SW480 (cell line): ENCODE results near the gene PRELID2.
"Not testable (repeated sequence)": the region's sequence is repeated elsewhere in the genome, so short reads cannot be mapped to it uniquely, and the experiment has no call there.

Source experiments
- DNase-seq: peaks from one replicate; pipeline ENCODE4 v3.0.0-alpha.2; 2016; ENCODE audit warnings: low spot score

Gene PRELID2

GRCh38 chr5:145743396-145744061 lies 91.6 kb downstream of the PRELID2 start:
- no peak for DNase-seq

DNA sequence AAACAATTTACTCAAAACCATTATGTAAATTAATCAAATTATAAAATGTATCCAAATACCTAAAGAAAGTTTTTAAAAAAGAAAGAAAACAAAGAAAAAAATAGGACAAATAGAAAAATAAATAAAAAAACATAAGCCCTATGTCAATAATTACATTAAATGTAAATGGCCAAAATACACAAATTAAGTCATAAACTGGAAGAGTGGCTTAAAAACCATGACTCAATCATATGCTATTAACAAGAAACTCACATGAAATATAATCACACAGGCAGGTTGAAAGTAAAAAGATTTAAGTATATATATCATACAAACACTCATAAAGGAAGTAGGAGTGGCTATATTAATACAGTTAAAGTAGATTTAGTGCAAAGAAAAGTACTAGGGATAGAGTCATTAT lies 95.3 kb downstream of the PRELID2 start:
- DNase-seq = no peak

DNA sequence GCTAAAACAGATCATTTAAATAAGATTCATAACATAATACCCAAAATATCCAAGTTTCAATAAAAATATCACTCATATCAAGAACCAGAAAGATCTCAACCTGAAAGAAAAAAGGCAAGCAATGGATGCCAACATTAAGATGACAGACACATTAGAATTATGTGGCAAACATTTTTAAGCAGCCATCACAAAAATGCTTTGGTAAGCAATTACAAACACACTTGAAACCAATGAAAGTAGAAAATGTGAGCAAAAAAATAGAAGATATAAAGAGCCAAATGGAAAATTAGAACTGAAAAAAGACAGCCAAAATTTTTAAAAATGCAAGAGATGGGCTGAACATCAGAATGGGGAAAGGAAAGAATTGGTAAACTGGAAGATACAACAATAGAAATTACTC lies 96.9 kb downstream of the PRELID2 start:
- DNase-seq = no peak

DNA sequence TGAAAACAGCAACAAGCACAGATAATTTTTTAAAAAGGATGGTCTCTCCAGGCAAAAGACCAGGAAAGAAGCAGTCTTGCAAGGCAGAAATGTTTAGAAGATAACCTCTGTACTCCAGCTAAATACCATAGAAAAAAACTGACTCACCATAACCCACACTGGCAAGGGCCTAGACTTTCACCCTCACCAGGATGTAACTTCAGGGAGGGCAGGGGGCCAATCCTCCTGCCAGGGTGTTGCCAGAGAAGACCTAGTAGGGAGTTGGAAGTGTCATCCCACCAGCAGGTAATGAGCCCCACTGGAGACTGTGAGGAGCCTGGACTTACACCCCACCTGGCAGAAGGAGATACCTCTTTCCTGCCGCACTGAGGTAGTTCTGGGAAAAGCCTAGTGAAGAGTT lies 97.6 kb downstream of the PRELID2 start:
- no peak for DNase-seq

GRCh38 chr5:145729956-145730355 lies 105.2 kb downstream of the PRELID2 start:
- not testable (repeated sequence) for DNase-seq

DNA sequence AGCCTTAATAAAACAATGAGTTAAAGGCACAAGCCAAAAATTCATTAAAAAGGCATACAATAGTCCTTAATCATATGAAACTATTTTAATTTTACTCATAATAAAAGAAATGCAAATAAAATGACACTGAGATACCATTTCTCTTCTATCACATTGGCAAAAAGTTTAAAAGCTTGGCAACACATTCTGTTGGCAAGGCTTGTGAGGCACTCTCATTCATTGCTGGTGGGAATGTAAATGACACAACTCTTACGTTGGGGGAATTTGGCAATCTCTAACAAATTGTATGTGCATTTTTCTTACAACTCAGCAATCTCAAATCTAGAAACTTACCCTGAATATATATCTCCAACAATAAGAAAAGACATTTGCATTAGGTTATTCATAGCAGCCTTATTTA lies 111.6 kb downstream of the PRELID2 start:
- DNase-seq = no peak

DNA sequence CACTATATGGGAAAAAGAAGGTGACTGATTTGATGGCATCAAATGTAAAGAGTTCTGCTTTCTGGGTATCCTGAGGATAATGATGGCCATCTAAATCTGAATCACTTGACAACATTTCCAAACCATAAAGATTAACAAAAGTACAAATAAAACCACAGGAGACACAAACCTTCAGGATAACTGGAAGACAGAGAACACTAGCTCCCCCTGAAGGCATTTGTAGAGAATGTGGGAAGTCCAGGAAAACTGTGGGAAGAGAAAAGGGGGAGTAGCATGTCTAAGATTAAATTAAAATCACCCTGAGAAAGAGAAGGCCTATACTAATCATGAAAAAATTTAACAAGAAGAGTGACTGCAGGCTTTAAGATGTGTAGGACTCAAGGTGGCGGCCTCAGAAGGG lies 116.2 kb downstream of the PRELID2 start:
- no peak for DNase-seq

DNA sequence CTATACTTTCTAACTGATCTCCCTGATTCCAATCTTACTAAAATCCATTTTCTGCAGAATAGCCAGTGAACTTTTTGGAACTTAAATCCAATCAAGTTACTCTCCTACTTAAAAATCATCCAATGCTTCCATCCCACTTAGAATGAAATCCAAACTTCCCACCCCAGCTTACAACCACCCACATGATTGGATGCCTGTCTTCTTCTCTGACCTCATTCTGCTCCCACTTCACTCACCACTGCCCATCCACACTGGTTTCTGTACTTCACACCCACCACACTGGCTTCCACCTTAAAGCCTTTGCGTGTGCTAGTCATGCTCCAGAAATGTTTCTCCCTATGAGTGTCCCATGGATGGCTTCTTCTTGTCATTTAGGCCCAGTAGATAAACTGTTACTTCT lies 119.7 kb downstream of the PRELID2 start:
- no peak for DNase-seq

- no peak for DNase-seq
These were observed 122.9 kb downstream of the PRELID2 start for GRCh38 chr5:145712245-145712644.

GRCh38 chr5:145711417-145711816 lies 123.7 kb downstream of the PRELID2 start:
- DNase-seq = no peak
